GM19193 (cell line): Measurements from ENCODE around the gene BEST2.

ENCODE experiments used
- POLR2A ChIP-seq: IDR thresholded peaks from 4 replicates; pipeline ENCODE4 v1.6.1; 2011; ENCODE audit not compliant: insufficient read depth, insufficient read length; ENCODE audit errors: extremely low read depth

BEST2 gene

DNA sequence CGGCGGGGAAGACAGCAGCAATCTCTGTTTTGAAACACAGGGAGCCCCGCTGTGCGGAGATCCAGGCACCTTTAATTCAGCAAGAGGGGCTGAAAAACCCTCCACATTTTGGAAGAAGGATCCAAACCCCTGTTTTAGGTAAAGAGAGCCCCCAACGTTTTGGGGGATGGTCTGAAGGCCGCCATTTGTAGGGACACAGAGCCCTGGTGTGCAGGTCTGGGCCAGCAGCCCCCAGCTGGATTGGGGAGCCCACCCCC, 27.2 kb downstream of the BEST2 start:
- TF ChIP-seq POLR2A = no peak

DNA sequence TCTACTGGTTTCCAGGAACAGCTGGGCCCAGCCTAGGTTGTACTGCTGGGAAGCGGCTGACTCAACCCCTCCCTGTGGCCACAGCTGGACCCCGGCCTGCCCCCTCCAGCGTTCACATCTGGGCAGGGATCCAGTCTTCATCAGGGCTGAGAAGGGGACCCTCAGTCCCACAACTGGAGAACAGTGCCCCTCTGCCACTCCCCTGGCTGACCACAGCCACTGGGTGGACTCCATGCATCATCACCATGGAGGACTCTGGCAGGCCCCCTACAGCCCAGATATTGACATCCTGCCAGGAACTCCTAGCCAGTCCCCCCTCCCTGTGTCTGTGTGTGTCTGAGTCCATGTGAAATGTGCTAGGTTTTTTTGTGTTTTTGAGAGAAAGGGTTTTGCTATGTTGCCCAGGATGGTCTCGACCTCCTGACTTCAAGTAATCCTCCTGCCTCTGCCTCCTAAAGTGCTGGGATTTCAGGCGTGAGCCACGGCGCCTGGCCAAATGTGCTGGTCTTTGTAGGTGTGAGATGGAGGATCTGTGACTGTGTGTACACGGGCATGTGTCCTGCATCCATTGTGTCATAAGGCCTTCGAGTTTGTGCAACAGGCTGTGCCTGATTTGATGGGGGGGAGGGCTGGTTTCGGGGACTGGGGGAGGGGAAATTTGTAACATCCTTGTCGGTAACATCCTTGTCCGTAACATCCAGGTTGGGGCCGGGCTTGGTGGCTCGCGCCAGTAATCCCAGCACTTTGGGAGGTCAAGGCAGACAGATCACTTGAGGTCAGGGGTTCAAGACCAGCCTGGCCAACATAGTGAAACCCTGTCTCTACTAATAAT, 27.8 kb downstream of the BEST2 start:
- TF ChIP-seq POLR2A = no peak

DNA sequence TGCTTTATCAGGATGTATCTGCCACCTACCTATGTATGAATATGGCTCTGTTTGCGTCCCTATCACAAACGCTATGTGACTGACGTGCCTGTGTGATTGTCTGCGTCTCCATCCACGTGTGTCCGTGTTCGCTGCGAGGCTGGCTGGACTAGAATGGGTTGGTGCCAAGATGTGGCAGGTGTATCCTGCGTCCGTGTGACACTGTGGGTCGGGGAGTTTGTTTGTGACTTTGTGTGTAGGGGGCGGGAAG, 30.5 kb downstream of the BEST2 start:
- TF ChIP-seq POLR2A = no peak

DNA sequence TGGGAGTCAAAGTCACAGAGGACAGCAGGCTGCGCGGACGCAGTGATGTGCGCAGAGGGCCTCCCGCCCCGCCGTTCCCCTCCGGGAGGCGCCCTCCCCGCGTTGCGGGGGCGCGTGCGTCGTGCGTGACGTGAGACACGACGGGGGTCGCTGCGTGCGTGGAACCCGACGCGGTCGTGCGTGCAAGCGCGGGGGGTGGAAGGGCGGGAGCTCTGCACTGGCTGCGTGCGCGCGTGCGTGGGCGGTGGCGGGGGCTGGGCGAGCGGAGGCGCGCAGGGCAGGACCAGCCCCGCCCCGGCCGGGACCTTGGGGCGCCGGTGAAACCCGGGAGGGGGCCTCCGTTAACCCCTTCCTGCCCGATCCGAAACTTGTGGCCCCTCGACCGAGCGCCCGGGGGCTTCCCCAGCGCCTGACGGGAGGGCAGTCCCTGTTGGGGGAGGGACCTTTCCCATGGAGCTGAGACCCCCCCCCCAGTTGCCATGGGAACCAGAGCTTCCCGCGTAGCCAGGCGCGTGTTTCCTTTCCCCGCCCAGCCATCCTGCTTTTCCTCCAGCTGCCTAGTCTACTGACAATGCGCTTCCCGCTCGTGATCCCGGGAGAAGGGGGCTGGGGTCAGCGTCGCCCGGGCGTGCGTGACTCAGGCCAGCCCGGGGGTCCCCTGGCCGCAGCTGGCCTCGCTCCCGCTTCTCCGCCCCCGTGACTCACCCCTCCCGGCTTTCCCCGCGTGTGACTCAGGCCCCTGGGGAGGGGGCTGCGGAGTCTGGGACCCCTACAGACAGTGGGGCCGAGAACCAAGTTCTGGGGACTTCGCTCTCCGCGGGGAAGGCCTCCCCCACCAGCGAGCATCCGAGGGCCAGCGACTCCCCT, 31.1 kb downstream of the BEST2 start:
- TF ChIP-seq POLR2A = no peak

DNA sequence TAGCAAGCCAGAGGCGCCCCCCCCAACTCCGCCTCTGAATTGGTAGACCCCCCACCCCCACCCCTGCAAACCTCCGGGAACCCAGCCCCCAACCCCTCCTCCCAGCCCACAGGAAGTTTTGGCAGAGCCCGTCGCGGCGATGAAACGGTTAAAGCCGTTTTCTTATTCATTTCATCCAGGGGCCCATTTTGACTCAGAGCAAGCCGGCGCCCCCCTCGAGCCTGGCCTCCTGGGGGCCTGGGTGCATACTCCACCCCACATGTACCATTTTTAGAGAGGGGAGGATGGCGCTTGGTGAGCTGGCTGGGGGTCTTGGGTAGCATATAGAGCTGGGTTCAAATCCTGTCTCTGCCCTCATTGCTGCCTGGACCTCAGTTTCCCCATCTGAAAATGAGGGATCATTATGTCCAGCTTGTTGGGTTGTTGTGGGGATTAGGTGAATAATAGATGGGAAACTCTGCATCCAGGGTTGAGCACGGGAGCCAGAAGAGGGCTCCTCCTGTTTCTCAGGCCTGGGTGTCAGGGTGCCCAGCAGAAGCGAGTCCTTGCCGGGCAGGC, 31.8 kb downstream of the BEST2 start:
- peak; percentile 16 for TF ChIP-seq POLR2A

DNA sequence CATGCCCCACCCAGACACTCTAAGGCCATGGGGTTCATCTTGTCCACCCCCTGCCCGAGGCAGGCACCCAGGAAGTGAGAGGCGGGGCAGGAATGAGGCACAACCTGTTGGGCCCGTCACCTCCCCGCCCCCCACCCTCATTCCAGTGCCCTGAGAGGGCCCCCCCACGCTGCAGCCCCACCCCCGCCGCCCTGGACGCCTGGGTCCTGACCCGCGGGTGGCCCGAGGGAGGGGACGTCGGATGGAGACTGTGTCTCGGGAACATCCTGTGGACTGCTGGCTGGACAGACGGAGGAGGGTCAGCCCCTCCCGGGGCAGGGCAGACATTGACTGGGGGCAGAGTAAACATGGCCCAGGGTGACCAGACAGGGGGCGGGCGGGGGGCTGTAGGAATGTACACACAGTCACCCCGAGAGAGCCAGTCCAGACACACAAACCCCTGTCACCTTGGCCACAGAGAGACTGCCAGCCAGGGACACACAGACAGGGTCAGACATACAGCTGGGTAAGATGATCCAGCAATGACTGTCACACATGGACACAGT, 32.3 kb downstream of the BEST2 start:
- TF ChIP-seq POLR2A = no peak

DNA sequence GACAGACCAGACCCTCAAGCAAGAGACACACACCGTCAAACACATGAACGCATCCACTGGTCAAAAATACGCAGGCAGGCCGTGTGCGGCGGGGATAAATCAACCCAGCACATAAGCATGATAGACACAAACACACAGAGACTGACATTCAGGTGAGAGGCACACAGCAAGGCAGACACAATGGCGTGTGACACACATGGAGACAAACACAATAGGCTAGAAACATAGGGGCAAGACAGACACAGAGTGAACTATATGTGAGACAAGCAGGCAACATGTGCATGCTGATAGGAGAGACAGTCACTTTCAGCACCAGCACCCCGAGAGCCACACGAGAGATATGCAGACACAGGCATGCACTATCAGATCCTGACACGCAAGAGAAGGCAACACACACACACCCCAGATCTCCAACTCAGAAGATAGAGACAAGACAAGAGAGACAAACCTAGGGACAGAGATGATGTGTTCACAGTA, 32.8 kb downstream of the BEST2 start:
- TF ChIP-seq POLR2A = no peak

DNA sequence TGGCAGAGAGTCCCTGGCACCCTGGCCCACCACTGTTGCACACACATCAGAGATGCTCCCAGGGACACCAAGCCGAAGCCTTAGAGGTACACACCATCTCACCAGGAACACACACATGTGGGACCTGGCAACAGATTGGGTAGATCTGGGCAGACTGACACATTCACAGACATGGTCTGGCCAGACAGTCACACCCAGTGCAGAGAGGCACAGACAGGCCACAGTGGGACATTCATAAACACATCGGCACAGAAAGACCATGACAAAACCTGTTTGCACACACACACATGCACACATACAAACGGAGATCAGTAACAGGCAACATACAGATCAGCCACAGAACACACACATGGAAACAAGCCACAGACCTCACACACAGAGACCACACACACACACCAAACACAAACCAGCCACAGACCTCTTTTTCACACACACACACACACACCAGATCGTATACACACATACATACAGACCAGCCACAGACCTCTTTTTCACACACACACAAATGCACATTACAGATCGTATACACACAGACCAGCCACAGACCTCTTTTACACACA, 33.4 kb downstream of the BEST2 start:
- TF ChIP-seq POLR2A = no peak

DNA sequence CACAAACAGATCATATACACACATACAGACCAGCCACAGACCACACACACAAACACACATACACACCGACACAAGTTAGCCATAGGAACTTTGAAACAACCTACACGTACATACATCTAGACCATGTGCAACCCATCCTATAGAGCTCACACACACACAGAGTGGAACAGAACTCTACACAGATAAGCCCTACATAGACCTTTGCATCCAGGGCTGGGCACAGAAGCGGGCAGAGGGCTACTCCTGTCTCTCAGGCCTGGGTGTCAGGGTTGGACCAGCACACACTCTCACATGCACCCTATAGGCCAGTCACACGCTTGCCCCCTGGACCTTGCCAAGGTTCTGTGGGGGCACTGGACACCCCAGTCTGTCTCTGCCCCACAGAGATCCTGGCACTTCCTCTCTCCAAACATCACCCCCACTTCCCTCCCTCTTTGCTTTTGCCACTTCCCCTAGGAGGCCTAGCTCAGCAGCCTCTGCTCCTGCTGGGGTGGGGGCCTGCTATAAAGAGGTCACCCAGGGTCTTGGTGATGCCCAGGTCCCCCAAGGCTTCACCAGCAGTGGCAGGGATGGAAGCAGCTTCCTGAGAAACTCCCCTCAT, 33.9 kb downstream of the BEST2 start:
- TF ChIP-seq POLR2A = peak; percentile 3

DNA sequence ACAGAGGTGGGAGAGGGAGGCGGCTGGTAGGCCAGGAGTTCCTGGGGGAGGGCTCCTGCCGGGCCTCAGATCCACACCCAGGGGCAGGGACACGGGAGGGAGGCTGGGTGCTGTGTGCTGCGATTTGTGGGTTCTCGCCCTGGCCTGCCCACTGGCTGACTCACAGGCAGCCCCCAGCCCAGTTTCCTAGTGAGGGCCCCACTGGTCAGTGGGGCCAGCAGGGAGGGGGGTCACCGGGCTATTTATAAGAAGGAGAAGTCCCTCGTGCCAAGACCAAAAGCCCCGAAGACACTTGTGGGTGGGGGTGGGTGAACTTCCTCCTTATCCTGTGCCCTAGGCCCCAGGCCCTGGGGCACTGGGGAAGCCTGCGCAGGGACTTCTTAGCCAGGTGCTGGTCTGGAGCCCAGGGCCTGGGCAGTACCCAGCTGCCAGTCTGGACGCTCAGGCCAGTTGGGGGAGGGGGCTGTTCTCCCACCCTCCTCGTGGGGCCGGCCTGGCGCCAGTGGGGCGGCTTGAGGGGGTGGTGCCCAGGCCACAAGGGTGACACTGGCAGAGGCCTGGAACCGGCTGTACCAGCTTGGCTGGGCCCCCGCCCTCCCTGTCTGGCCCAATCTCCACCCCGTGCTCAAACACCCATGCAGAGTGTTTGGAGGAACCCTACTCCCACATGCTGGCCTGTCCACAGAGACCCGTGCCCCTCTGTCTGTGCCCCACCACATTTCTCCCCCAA, 34.7 kb downstream of the BEST2 start:
- peak; percentile 9 for TF ChIP-seq POLR2A

DNA sequence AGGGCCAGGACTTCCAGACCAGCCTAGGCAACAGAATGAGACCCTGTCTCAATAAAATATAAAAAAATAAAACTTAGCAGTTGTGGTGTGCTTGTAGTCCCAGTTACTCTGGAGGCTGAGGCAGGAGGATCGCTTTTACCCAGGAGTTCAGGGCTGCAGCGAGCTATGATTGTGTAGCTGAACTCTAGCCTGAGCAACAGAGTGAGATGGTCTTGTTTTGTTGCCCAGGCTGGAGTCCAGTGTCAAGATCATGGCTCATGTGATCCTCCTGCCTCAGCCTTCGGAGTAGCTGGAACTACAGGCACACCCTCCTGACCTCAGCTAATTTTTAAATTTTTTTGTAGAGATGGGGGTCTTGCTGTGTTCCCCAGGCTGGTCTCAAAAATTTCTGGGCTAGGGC, 35.4 kb downstream of the BEST2 start:
- no peak for TF ChIP-seq POLR2A

DNA sequence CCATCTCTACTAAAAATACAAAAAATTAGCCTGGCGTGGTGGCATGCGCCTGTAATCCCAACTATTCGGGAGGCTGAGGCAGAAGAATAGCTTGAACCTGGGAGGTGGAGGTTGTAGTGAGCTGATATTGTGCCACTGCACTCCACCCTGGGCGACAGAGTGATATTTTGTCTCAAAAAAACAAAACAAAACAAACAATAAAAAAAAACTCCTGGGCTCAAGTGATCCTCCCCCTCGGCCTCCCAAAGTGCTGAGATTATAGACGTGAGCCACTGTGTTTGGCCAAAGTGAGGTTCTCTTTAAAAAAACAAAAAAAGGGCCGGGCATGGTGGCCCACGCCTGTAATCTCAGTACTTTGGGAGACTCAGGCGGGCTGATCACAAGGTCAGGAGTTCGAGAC, 35.9 kb downstream of the BEST2 start:
- no peak for TF ChIP-seq POLR2A

DNA sequence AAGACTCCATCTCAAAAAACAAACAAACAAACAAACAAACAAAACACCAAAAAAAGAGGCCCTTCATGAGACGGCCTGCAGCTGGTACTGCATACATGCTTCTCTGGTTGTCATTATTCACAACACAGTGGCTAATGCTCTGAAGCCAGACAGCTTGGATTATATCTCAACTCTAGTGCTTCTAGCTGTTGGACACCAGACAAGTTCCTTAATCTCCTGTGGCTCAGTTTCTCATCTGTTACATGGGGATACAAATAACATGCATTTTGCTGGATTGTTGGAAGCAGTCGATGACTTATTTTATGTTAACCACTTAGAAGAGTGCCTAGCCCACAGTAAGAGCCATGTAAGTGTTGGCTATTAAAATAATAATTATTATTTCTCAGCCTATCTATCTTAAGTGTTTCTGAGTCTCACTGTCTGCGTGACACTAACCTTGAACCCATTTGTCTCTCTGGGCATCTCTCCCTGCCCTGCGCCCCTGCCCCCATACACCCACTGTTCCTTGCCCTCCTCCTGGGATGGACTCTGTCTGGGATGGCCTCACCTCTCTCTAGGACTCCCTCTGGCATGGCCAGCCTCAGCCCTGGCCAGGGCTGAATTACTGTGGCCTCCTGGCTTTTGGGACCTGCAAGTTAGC, 36.6 kb downstream of the BEST2 start:
- no peak for TF ChIP-seq POLR2A

DNA sequence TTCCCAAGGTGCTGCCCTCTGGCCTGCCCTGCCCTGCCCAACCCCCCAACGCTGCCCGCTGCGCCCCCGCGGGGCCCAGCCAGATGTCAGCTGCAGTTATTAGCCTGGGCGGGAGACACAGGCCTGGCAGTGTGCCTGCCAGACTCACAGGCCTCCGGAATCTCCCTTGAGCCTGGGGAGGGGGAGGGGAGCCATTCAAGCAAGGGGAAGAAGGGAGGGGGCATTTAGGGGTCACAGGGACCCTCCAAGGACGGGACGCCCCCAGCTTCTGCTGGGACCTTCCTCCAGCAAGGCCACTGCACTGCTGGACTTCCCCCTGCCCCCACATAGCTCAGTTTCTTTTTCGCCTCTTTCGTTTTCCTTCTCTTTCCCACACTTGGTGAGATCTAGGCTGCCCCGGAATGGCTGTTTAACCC, 37.1 kb downstream of the BEST2 start:
- peak; percentile 28 for TF ChIP-seq POLR2A
